ENCODE results near the gene CSNK1A1L. TPM values are rescaled to one million over a fixed set of nuclear protein-coding genes. Genes with fewer than 3 reads are reported as not detected.

The CSNK1A1L gene
- not detected in 5 replicates for total RNA-seq (2022; extraction: Qiagen RNA extraction)

DNA sequence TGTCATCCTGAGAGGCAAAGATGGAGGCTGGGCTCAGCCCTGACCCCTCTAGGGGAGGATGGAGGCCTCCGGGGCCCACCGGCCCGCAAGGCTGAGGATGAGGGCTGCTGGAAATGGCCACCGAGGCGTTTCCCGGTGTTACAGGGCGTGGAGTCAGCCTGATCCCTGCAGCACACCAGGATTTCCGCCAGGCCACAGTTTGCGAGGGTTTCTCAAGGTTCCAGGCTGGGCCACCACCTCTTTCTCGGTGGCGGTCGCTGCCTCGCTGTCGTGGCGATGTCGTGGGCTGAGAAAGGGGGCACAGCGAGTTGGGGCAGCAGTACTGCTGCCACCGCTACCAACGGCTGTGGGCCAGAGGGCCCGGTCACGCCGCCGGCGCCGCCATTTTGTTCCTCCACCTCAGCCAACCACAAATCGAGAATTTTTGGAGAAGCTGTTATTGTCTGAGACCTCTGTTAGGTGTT is at the start of gene CSNK1A1L:
CSNK1A1L (minus strand) TSS at position 414 of the 464 bp plus-strand sequence; CDS start at position 6, 408 bp downstream.

DNA sequence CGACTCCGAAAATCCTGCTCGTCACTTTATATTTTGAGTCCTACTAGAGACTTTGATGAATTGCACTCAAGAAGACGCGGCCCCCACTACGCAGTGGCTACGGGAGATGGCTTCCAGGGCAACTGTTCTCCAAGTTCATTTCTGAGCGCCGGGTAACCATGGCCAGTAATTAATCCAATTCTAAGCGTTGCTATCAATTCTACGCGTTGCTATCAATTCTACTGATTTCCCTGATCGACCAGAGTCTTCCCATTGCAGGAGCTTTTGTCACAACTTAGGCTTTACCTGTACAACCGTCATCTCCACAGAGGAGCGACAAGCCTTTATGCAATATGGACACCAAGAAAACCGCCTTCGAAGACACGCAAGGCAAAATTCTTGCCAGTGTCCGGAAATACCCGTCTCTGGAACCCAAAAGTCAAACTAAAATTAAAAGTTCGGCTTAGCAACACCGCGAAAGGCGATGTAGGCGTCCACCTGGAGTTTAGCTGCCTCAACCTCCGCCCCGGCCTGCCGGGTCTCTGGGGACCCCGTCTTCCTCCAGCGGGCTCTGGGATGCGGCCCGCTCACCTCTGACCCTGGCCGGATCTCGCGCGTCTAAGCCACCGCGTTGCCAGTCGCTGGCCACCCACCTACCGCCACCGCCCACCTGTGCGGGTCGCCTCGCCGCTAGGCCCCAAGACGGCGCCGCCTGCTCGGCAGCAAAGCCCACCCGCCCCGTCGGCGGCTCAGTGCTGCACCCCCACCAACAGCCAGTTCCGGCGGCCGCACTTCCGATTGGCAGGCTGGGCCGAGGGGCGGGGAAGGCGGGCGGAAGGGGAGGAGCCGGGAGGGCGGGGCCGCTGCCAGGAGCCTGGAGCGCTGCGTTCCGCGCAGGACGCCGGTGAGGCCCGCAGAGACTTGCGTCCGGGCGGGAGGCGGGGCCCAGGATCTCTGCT is 46.3 kb downstream of the CSNK1A1L start, which contains the start of gene SUPT20H:
SUPT20H (minus strand) TSS at position 779 of the 938 bp plus-strand sequence. CDS start 8,198 bp downstream, outside the sequence.

Other genes starting within 250 kb of the CSNK1A1L start
- 0.06 to 0.13 TPM (median 0.06 TPM) in 5 replicates for gene SMAD9, start 185.4 kb downstream of the CSNK1A1L start, total RNA-seq (2022; extraction: Qiagen RNA extraction)
- 36.0 to 44.3 TPM (median 38.0 TPM) in 5 replicates for gene ALG5, start 106.3 kb downstream of the CSNK1A1L start, total RNA-seq (2022; extraction: Qiagen RNA extraction)
- 27.5 to 38.0 TPM (median 31.3 TPM) in 5 replicates for gene EXOSC8, start 104.9 kb downstream of the CSNK1A1L start, total RNA-seq (2022; extraction: Qiagen RNA extraction)
- gene SUPT20H, start 46.0 kb downstream of the CSNK1A1L start, total RNA-seq (2022; extraction: Qiagen RNA extraction), result 20.6 to 23.3 TPM (median 22.0 TPM) in 5 replicates

Data from A549 treated with Mapracorat at 1 μM for 4 hours (cell line).